Measurements from ENCODE around the gene HIPK2.

DNA sequence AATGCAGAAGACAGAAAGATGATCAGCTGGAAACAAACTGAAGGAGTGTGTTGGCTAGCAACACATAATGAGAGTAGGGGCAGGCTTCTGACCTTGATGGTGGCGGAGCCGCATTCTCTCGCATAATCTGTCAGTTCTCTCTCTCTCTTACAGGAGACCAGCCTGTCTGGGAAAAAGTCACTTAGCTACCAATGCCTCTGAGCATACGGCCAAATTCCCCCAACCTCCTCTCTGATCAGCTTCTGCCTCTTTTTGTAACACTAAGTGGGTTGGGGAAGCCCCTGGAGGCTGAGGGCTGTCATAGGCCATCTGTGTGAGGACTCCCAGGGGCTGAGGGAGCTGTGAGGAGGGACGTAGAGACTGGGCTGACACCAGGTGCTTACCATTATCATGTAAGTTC lies 104.6 kb downstream of the HIPK2 start:
- TF ChIP-seq GATA2 (IDR thresholded peaks at IDR 0.05; ENCODE audit: low read depth, low read length) (no peak), GATA3 (IDR thresholded peaks at IDR 0.05; ENCODE audit: low read depth, low read length) (no peak)
